ENCODE measurements around the gene SDE2. TPM values are rescaled to one million over a fixed set of nuclear protein-coding genes. Genes with fewer than 3 reads are reported as not detected.
"Not testable (repeated sequence)": the region's sequence is repeated elsewhere in the genome, so short reads cannot be mapped to it uniquely, and the experiment has no call there.

Gene SDE2
- total RNA-seq, 4 donors from 2014 or later: 19.7 to 37.2 (median 26.5) TPM

- Histone ChIP-seq H3K9me3 (no peaks in the 10 kb centered on the region), H3K4me1 (peaks cover 19% of the 10 kb centered on the region), H3K36me3 (no peaks in the 10 kb centered on the region), H3K27me3 (no peaks in the 10 kb centered on the region), H3K27ac (no peak within 1 kb of the TSS), H3K4me3 (no peak within 1 kb of the TSS)
- no peak for DNase-seq (ENCODE audit: low spot score in 2 of 2)
- 48% methylated on average over 5 of the region's 6 CpGs for WGBS
- TF ChIP-seq EP300 (IDR thresholded peaks at IDR 0.05) (no peak), POLR2A (IDR thresholded peaks at IDR 0.05) (no peak)
These were observed 57.8 kb downstream of the SDE2 start, which contains the start of gene LEFTY2 for GRCh38 chr1:225941187-225941941. Gene LEFTY2 (minus strand): TSS chr1:225941220. CDS start chr1:225941140, 80 bp downstream.

DNA sequence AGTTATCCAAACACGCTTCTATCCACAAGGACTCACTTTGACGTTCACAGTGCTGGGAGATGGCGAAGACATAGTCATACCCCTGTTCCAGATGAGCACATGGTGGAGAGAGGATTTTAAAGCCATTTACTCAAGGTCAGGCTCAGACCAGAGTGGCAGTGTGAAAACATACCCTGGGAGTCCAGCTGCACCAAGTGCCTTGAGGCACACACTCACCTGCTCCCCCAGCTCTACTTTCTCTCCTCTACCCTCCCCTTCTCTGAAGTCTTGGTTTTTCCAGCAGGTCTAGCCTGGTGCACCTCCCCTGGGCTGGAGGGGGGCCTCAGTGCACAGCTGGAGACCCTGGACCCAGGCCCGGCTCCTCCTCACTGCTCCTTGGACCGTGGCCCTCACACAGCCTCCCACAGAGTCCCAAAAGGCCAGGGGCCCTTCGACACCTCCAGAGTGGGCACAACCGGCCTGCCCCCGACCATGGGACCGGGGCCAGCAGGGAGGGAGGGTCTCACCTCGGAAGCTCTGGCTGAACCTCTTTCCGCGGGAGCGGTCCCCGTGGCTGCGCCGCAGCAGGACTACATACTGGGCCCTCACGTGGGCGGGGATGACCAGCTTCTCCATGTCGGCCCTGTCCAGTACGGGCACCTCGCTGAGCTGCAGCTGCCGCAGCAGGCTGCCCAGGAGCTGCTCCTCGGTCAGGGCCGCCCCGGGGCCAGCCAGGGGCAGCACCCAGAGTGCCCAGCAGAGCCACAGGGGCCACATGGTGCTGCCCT is 58.6 kb downstream of the SDE2 start:
- Histone ChIP-seq H3K4me1 (peaks cover 19% of the 10 kb centered on the region), H3K9me3 (no peaks in the 10 kb centered on the region), H3K27me3 (no peaks in the 10 kb centered on the region), H3K4me3 (no peak overlapping the region), H3K27ac (no peak overlapping the region), H3K36me3 (no peaks in the 10 kb centered on the region)
- 80% methylated on average over 3 of the region's 25 CpGs for WGBS
- DNase-seq (ENCODE audit: low spot score in 2 of 2): no peak
- TF ChIP-seq POLR2A (IDR thresholded peaks at IDR 0.05): no peak

DNA sequence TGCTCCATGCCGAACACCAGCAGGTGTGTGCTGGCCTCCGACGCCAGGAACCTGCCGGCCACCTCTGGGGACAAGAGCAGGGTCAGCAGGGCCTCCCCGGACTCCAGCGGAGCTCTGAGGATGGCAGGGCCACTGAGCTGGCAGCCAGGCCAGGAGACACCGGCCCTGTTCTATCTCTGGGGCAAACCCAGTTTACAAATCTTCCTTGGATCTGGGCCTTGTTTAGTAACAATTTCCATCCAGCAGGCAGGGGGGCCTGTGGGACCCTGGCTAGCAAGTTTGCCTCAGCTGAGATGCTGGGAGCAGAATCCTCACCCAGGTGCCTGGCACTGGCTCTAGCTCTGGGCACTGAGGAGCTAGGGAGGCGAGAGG is 59.2 kb downstream of the SDE2 start:
- not testable (repeated sequence) for H3K9me3 ChIP-seq; H3K36me3 ChIP-seq; H3K27ac ChIP-seq; H3K27me3 ChIP-seq; DNase-seq (ENCODE audit: low spot score in 2 of 2)
- peak overlapping the region; percentile 9 for H3K4me3 ChIP-seq
- peaks cover 19% of the 10 kb centered on the region for H3K4me1 ChIP-seq
- WGBS: 60% methylated on average over 2 of the region's 8 CpGs

DNA sequence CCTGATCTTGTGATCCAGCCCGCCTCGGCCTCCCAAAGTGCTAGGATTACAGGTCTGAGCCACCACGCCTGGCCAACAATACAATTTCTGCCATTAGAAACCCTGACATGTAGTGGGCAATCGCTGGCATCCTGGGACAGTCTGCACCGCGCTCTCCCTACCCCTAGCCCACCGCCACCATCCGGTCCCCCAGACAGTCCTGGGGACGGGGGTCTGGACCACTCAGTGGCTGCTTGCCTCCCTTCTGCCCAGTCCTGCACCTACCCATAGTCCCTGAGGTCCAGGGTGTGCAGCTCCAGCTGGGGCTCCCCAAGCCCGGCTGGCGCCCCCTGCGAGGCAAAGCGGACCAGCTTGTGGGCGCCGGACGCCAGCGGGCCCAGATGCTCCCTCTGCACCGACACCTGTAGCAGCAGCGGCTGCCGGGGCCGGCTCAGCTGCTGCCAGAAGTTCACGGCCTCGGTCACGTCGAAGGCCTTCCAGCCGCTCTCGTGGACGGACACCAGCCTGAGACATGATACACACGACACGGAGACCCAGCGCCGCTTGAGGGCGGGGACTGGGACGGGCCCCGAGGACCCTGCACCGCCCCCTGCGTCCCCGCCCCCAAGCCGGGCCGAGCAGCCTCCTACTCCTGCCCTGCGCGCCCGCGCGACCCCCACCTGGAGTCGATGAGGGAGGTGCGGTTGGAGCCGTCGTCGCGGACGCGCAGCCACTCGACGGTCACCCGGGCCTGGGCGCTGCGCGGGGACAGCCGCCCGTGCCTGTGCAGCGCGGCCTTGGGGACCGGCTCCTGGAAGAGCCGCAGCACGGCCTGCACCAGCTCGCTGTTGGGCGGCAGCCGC is 59.8 kb downstream of the SDE2 start:
- not testable (repeated sequence) for H3K27me3 ChIP-seq; H3K9me3 ChIP-seq; H3K36me3 ChIP-seq; DNase-seq (ENCODE audit: low spot score in 2 of 2); H3K27ac ChIP-seq
- 66% methylated on average over 15 of the region's 69 CpGs for WGBS
- Histone ChIP-seq H3K4me3 (peak overlapping the region; percentile 9), H3K4me1 (peaks cover 19% of the 10 kb centered on the region)

GRCh38 chr1:225937048-225937968 is 61.8 kb downstream of the SDE2 start:
- TF ChIP-seq POLR2A (IDR thresholded peaks at IDR 0.05) (no peak), EP300 (IDR thresholded peaks at IDR 0.05) (no peak), POLR2AphosphoS5 (IDR thresholded peaks at IDR 0.05) (no peak), CTCF (IDR thresholded peaks at IDR 0.05) (no peak)
- DNase-seq (ENCODE audit: low spot score in 2 of 2): no peak
- 89% methylated on average over 19 of the region's 21 CpGs for WGBS
- peaks cover 19% of the 10 kb centered on the region for H3K4me1 ChIP-seq
- no peak overlapping the region for H3K27ac ChIP-seq
- no peaks in the 10 kb centered on the region for H3K36me3 ChIP-seq
- H3K9me3 ChIP-seq: no peaks in the 10 kb centered on the region
- H3K27me3 ChIP-seq: no peaks in the 10 kb centered on the region
- H3K4me3 ChIP-seq: no peak overlapping the region

DNA sequence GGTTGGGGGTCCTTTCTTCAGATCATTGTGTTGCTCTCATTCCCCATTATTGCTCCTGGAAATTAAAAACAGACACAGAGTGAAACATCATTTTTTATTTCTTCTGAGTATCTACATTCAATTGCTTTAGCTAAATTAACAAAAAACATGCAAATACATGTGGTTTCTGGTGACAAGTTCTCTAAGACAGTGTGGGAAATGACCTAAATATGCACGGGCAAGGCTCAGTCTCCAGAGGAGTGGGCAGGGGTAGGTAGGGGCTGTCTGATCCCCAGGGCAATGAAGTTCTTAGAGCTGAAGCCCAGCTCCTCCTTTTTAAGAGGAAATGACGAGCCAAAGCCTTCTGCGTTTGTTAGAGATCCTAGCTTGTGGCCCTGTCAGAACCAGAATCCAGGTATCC is 62.6 kb downstream of the SDE2 start:
- H3K4me3 ChIP-seq: no peak overlapping the region
- no peak overlapping the region for H3K27ac ChIP-seq
- TF ChIP-seq POLR2AphosphoS5 (IDR thresholded peaks at IDR 0.05) (no peak), POLR2A (IDR thresholded peaks at IDR 0.05) (no peak), EP300 (IDR thresholded peaks at IDR 0.05) (no peak), CTCF (IDR thresholded peaks at IDR 0.05) (no peak)
- peaks cover 14% of the 10 kb centered on the region for H3K4me1 ChIP-seq
- DNase-seq (ENCODE audit: low spot score in 2 of 2): no peak
- H3K36me3 ChIP-seq: no peaks in the 10 kb centered on the region
- 51% methylated on average over 3 of the region's 3 CpGs for WGBS
- no peaks in the 10 kb centered on the region for H3K27me3 ChIP-seq
- no peaks in the 10 kb centered on the region for H3K9me3 ChIP-seq

GRCh38 chr1:225936086-225936485 is 63.1 kb downstream of the SDE2 start:
- H3K36me3 ChIP-seq; H3K4me3 ChIP-seq; H3K27ac ChIP-seq; DNase-seq (ENCODE audit: low spot score in 2 of 2); H3K27me3 ChIP-seq; H3K9me3 ChIP-seq: not testable (repeated sequence)
- peaks cover 11% of the 10 kb centered on the region for H3K4me1 ChIP-seq
- 44% methylated on average over 8 of the region's 8 CpGs for WGBS
